MM.1S (cell line): ENCODE data around the gene GNAS.

Experiments used
- CTCF ChIP-seq: fragments of 300-600 bp; sonication (generic); IDR thresholded peaks from 2 replicates; pipeline ENCODE4 v1.5.1; 2016; ENCODE audit warnings: antibody characterized with exemption, low read length, mixed read lengths
- EZH2 ChIP-seq: fragments of 300-600 bp; sonication (generic); optimal IDR thresholded peaks from 2 replicates; pipeline ENCODE3; 2017; ENCODE audit warnings: low read depth, mild to moderate bottlenecking, antibody characterized with exemption, low read length, mixed read lengths

DNA sequence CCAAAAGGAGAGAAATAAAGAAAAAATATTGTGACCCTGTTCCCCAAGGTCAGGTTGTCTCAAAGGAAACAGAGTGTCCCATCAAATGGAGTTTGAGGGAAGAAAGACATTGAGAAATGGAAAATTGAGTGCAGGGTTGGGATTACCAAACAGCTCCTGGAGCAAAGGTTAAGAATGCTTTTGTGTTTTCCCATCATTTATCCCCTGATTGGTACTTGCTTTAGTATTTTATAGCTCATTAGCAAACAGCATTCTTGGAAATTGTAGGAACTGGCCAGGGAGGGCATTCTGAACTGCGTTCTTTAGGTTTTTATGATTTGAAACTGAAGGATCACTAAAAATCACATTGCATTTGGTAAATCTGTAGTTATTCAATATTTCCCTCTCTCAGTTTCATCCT lies 69.5 kb downstream of the GNAS start:
- no peak for TF ChIP-seq CTCF
- no peak for TF ChIP-seq EZH2
